Calu3 (cell line): ENCODE measurements around the gene GOLGA8J. TPM values are rescaled to one million over a fixed set of nuclear protein-coding genes. Genes with fewer than 3 reads are reported as not detected.
"Not testable (repeated sequence)": the region's sequence is repeated elsewhere in the genome, so short reads cannot be mapped to it uniquely, and the experiment has no call there.

Experiments
- BruUV-seq: library from RNA; stranded (reverse); fragments of 400-500 nt; replicated peaks from 2 replicates; lab custom pipeline; 2021; lab: Mats Ljungman, UMichigan
- CTCF ChIA-PET: fragments of 300-600 bp; sonication (Branson Sonifier 250); formaldehyde crosslinking; loops from one replicate; lab custom pipeline; 2022; ENCODE audit warnings: antibody characterized with exemption; lab: Charles Lee
- DNase-seq: peaks from one replicate; pipeline ENCODE4 v3.0.0; 2022
- H3K27ac Mint-ChIP-seq: one replicate; pipeline ENCODE4 v1.8.0; 2022; ENCODE audit warnings: mixed read lengths; ENCODE audit not compliant: unreplicated experiment
- H3K27me3 Mint-ChIP-seq: one replicate; pipeline ENCODE4 v1.8.0; 2022; ENCODE audit warnings: mixed read lengths; ENCODE audit not compliant: unreplicated experiment
- H3K36me3 Mint-ChIP-seq: one replicate; pipeline ENCODE4 v1.8.0; 2022; ENCODE audit warnings: mild to moderate bottlenecking, moderate library complexity, mixed read lengths; ENCODE audit not compliant: insufficient read depth, unreplicated experiment
- H3K4me1 Mint-ChIP-seq: one replicate; pipeline ENCODE4 v1.8.0; 2022; ENCODE audit warnings: mild to moderate bottlenecking, low read depth, mixed read lengths; ENCODE audit not compliant: unreplicated experiment
- H3K4me3 Mint-ChIP-seq: one replicate; pipeline ENCODE4 v1.8.0; 2022; ENCODE audit warnings: mild to moderate bottlenecking, low read depth, moderate library complexity, mixed read lengths; ENCODE audit not compliant: unreplicated experiment
- H3K9me3 Mint-ChIP-seq: one replicate; pipeline ENCODE4 v1.8.0; 2022; ENCODE audit warnings: low read depth, mixed read lengths; ENCODE audit not compliant: unreplicated experiment
- CTCF ChIP-seq: fragments of 200-600 bp; IDR thresholded peaks from one replicate; pipeline ENCODE4 v1.8.0; 2022; ENCODE audit warnings: antibody characterized with exemption; ENCODE audit not compliant: unreplicated experiment
- intact Hi-C: fragments of 100-400 bp; cut with micrococcal nuclease; formaldehyde crosslinking; loops from one replicate; pipeline ENCODE4 v1.10.0; 2022; ENCODE audit not compliant: unreplicated experiment
- total RNA-seq: library from RNA; stranded (reverse); gene quantifications from 2 replicates; pipeline ENCODE4 v1.2.3, GENCODE V29; 2022

Gene GOLGA8J
- total RNA-seq, 1 experiment from 2014 or later, result not detected

GRCh38 chr15:30044377-30044776 lies 38.4 kb upstream of the GOLGA8J start:
- no peak overlapping the region for H3K27ac Mint-ChIP-seq
- no TSS peak for BruUV-seq
- no peak overlapping the region for H3K4me3 Mint-ChIP-seq
- no peaks in the 10 kb centered on the region for H3K27me3 Mint-ChIP-seq
- no peak for TF ChIP-seq CTCF
- H3K4me1 Mint-ChIP-seq, result no peaks in the 10 kb centered on the region
- DNase-seq, result no peak
- H3K36me3 Mint-ChIP-seq, result no peaks in the 10 kb centered on the region
- CTCF ChIA-PET, result no interaction called here
- intact Hi-C loops, result no loop called here
- no peaks in the 10 kb centered on the region for H3K9me3 Mint-ChIP-seq

- H3K27me3 Mint-ChIP-seq, H3K4me3 Mint-ChIP-seq, H3K9me3 Mint-ChIP-seq, intact Hi-C loops, CTCF ChIA-PET, H3K27ac Mint-ChIP-seq, DNase-seq, H3K36me3 Mint-ChIP-seq, H3K4me1 Mint-ChIP-seq, BruUV-seq: not testable (repeated sequence)
Observed at GRCh38 chr15:30044826-30045225, 37.9 kb upstream of the GOLGA8J start.

- H3K4me1 Mint-ChIP-seq, BruUV-seq, intact Hi-C loops, CTCF ChIA-PET, H3K27ac Mint-ChIP-seq, H3K27me3 Mint-ChIP-seq, H3K9me3 Mint-ChIP-seq, H3K36me3 Mint-ChIP-seq: not testable (repeated sequence)
- peak; percentile 14 for DNase-seq
- H3K4me3 Mint-ChIP-seq, result peak overlapping the region; percentile 58
Observed at GRCh38 chr15:30045248-30046041, 37.3 kb upstream of the GOLGA8J start.

- no peaks in the 10 kb centered on the region for H3K4me1 Mint-ChIP-seq
- H3K4me3 Mint-ChIP-seq, result no peak overlapping the region
- H3K9me3 Mint-ChIP-seq, result no peaks in the 10 kb centered on the region
- H3K27ac Mint-ChIP-seq, result no peak overlapping the region
- H3K27me3 Mint-ChIP-seq, result no peaks in the 10 kb centered on the region
- TF ChIP-seq CTCF, result no peak
- intact Hi-C loops, result no loop called here
- BruUV-seq, result no TSS peak
- no peak for DNase-seq
- no peaks in the 10 kb centered on the region for H3K36me3 Mint-ChIP-seq
- CTCF ChIA-PET, result no interaction called here
Observed at GRCh38 chr15:30046430-30046829, 36.3 kb upstream of the GOLGA8J start.

- no peak for DNase-seq
- CTCF ChIA-PET, result no interaction called here
- H3K27me3 Mint-ChIP-seq, result no peaks in the 10 kb centered on the region
Observed at GRCh38 chr15:30055604-30056003, 27.2 kb upstream of the GOLGA8J start.

More at GRCh38 chr15:30055604-30056003, 27.2 kb upstream of the GOLGA8J start:
- Mint-ChIP-seq H3K27ac (no peak overlapping the region), H3K9me3 (no peaks in the 10 kb centered on the region), H3K4me3 (no peak overlapping the region), H3K36me3 (no peaks in the 10 kb centered on the region), H3K4me1 (no peaks in the 10 kb centered on the region)
- intact Hi-C loops, result no loop called here
- BruUV-seq, result no TSS peak
- no peak for TF ChIP-seq CTCF
